ENCODE results near the gene WDR47.

DNA sequence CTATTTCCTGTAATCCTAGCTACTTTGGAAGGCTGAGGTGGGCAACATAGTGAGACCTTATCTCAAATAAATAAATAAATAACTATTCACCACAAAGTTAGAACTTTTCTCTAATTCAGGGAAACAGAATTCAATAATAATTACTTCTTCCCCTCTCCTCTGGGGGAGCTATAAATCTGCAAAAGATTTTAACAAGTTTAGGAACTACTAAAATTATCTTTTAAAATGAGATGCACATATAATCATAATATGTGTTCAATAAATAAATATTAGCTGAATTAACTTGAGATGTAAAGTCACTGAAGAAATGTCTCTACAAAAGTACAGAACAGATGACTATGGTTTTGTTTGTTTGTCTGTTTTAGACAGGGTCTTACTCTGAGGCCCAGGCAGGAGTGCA, 14.1 kb downstream of the WDR47 start:
- TF ChIP-seq, protein P1, sequence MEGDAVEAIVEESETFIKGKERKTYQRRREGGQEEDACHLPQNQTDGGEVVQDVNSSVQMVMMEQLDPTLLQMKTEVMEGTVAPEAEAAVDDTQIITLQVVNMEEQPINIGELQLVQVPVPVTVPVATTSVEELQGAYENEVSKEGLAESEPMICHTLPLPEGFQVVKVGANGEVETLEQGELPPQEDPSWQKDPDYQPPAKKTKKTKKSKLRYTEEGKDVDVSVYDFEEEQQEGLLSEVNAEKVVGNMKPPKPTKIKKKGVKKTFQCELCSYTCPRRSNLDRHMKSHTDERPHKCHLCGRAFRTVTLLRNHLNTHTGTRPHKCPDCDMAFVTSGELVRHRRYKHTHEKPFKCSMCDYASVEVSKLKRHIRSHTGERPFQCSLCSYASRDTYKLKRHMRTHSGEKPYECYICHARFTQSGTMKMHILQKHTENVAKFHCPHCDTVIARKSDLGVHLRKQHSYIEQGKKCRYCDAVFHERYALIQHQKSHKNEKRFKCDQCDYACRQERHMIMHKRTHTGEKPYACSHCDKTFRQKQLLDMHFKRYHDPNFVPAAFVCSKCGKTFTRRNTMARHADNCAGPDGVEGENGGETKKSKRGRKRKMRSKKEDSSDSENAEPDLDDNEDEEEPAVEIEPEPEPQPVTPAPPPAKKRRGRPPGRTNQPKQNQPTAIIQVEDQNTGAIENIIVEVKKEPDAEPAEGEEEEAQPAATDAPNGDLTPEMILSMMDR (IDR thresholded peaks at IDR 0.05; ENCODE audit: low read depth, low read length) = no peak
- no peak for TF ChIP-seq EZH2phosphoT487 (IDR thresholded peaks at IDR 0.05; ENCODE audit: low read depth)
